SK-N-SH (cell line): ENCODE results near the gene IL15RA. TPM values are rescaled to one million over a fixed set of nuclear protein-coding genes. Genes with fewer than 3 reads are reported as not detected.

Experiments used
- CTCF ChIA-PET: fragments of 300-600, 350-600 bp; formaldehyde crosslinking; extraction: SDS; loops from one replicate; lab custom pipeline; 2021; lab: Yijun Ruan, JAX
- POLR2A ChIA-PET: fragments of 350-600 bp; sonication (Branson Sonifier 250); formaldehyde crosslinking; extraction: SDS; loops from one replicate; lab custom pipeline; 2020; ENCODE audit warnings: antibody characterized with exemption, inconsistent platforms; lab: Yijun Ruan, JAX
- DNase-seq: peaks from one replicate; pipeline ENCODE4 v3.0.0; 2012
- H2AFZ ChIP-seq: fragments of 200-600 bp; sonication (generic); 2 replicates; pipeline ENCODE4 v1.8.1; 2016; ENCODE audit warnings: antibody characterized with exemption, mild to moderate bottlenecking, low read depth
- H3F3A ChIP-seq: fragments of 200-600 bp; sonication (generic); replicated peaks from 2 replicates; pipeline ENCODE3; 2016; ENCODE audit warnings: antibody characterized with exemption, mild to moderate bottlenecking; ENCODE audit not compliant: insufficient read depth
- H3K27ac ChIP-seq, 2 experiments: fragments of 200-500 bp in 1 of 2; fragments of 200-600 bp in 1 of 2; sonication (Bioruptor generic) in 1 of 2; sonication (generic), shearing (Covaris generic) in 1 of 2; 2 replicates each; pipeline versions ENCODE4 v1.5.1 to v1.6.1; 2014 to 2016; ENCODE audit warnings: low read depth in 2 of 2, inconsistent platforms in 1 of 2, low read length in 1 of 2, mild to moderate bottlenecking in 1 of 2, mixed read lengths in 1 of 2
- H3K27me3 ChIP-seq: fragments of 200-600 bp; sonication (generic), shearing (Covaris generic); 2 replicates; pipeline ENCODE4 v1.6.1; 2016; ENCODE audit warnings: mixed run types; ENCODE audit not compliant: insufficient read depth
- H3K36me3 ChIP-seq, 2 experiments: fragments of 200-500 bp in 1 of 2; fragments of 200-600 bp in 1 of 2; sonication (Bioruptor generic) in 1 of 2; sonication (generic) in 1 of 2; replicated peaks in 1 of 2; 2 replicates each; pipeline versions ENCODE3 to v1.5.1; 2014 to 2016; ENCODE audit warnings: low read length in 1 of 2, mild to moderate bottlenecking in 1 of 2; ENCODE audit not compliant: insufficient read depth in 2 of 2, control insufficient read depth in 1 of 2
- H3K4me1 ChIP-seq, 2 experiments: fragments of 200-500 bp in 1 of 2; fragments of 200-600 bp in 1 of 2; sonication (Bioruptor generic) in 1 of 2; sonication (generic), shearing (Covaris generic) in 1 of 2; 2 replicates each; pipeline versions ENCODE4 v1.5.1 to v1.6.1; 2014 to 2016; ENCODE audit warnings: low read depth in 1 of 2, low read length in 1 of 2, mixed run types in 1 of 2; ENCODE audit not compliant: insufficient read depth in 2 of 2, control insufficient read depth in 1 of 2
- H3K4me2 ChIP-seq: fragments of 200-600 bp; sonication (generic), shearing (Covaris generic); 2 replicates; pipeline ENCODE4 v1.6.1; 2017; ENCODE audit warnings: mixed run types
- H3K4me3 ChIP-seq, 2 experiments: fragments of 200-500 bp in 1 of 2; fragments of 200-600 bp in 1 of 2; sonication (Bioruptor generic) in 1 of 2; sonication (generic), shearing (Covaris generic) in 1 of 2; 2 replicates each; pipeline versions ENCODE4 v1.5.1 to v1.8.1; 2014 to 2016; ENCODE audit warnings: low read depth in 2 of 2, inconsistent platforms in 1 of 2, low read length in 1 of 2, mild to moderate bottlenecking in 1 of 2, mixed read lengths in 1 of 2, moderate library complexity in 1 of 2
- H3K79me2 ChIP-seq: fragments of 200-600 bp; sonication (generic); 2 replicates; pipeline ENCODE4 v1.8.1; 2017; ENCODE audit warnings: mild to moderate bottlenecking; ENCODE audit not compliant: insufficient read depth
- H3K9ac ChIP-seq: fragments of 200-600 bp; sonication (generic); 2 replicates; pipeline ENCODE4 v1.6.1; 2017; ENCODE audit warnings: mixed run types
- H3K9me2 ChIP-seq: fragments of 200-600 bp; sonication (generic); 2 replicates; pipeline ENCODE4 v1.6.1; 2017; ENCODE audit warnings: mixed run types
- H3K9me3 ChIP-seq: fragments of 200-600 bp; sonication (generic); 2 replicates; pipeline ENCODE4 v1.6.1; 2017; ENCODE audit warnings: mixed run types, mild to moderate bottlenecking, moderate library complexity
- H4K20me1 ChIP-seq: fragments of 200-600 bp; sonication (generic); 2 replicates; pipeline ENCODE4 v1.6.1; 2017; ENCODE audit warnings: mild to moderate bottlenecking, mixed run types; ENCODE audit not compliant: insufficient read depth
- CHD2 ChIP-seq: fragments of 150-350 bp; IDR thresholded peaks from 2 replicates; pipeline ENCODE4 v1.6.1; 2018; ENCODE audit warnings: low read length; ENCODE audit not compliant: partially characterized antibody
- FOSL2 ChIP-seq: IDR thresholded peaks from 2 replicates; pipeline ENCODE4 v1.4.0; 2012; ENCODE audit warnings: low read depth, mild to moderate bottlenecking, moderate library complexity, borderline replicate concordance
- FOXM1 ChIP-seq: IDR thresholded peaks from 2 replicates; pipeline ENCODE4 v1.4.0; 2012; ENCODE audit warnings: low read depth, mild to moderate bottlenecking
- GABPA ChIP-seq: IDR thresholded peaks from 2 replicates; pipeline ENCODE4 v1.4.0; 2012; ENCODE audit warnings: low read depth, mild to moderate bottlenecking
- MXI1 ChIP-seq: IDR thresholded peaks from 2 replicates; pipeline ENCODE4 v1.6.1; 2012; ENCODE audit warnings: mild to moderate bottlenecking, low read depth, low read length, improper control_type of control experiment
- POLR2AphosphoS5 ChIP-seq: IDR thresholded peaks from 2 replicates; pipeline ENCODE4 v1.6.1; 2012; ENCODE audit warnings: low read depth, low read length
- RAD21 ChIP-seq: IDR thresholded peaks from 2 replicates; pipeline ENCODE4 v1.6.1; 2012; ENCODE audit warnings: mild to moderate bottlenecking, low read length
- RFX5 ChIP-seq: IDR thresholded peaks from 2 replicates; pipeline ENCODE4 v1.6.1; 2012; ENCODE audit warnings: mild to moderate bottlenecking, improper control_type of control experiment, low read length
- SIN3A ChIP-seq: IDR thresholded peaks from 2 replicates; pipeline ENCODE4 v1.6.1; 2012; ENCODE audit warnings: low read depth, mild to moderate bottlenecking, low read length, moderate library complexity, borderline replicate concordance
- TAF1 ChIP-seq: IDR thresholded peaks from 2 replicates; pipeline ENCODE4 v1.6.1; 2012; ENCODE audit warnings: low read depth, mild to moderate bottlenecking, low read length, moderate library complexity, borderline replicate concordance
- TCF12 ChIP-seq: IDR thresholded peaks from 2 replicates; pipeline ENCODE4 v1.4.0; 2012
- WGBS: methylation state at CpG from one replicate; pipeline ENCODE4 v1.1.6; 2017; ENCODE audit warnings: low lambda C conversion rate; 5-methylcytosine and 5-hydroxymethylcytosine counted together
- polyA plus RNA-seq, 3 experiments: library from polyadenylated mRNA; depleted of rRNA; stranded (reverse); fragments of >200 nt; gene quantifications; 2 replicates each; pipeline ENCODE4 v1.2.3, GENCODE V29; 2012
- TF ChIP-seq, protein P1 (sequence below): fragments of 200-600 bp; sonication (generic); IDR thresholded peaks from 2 replicates; pipeline ENCODE4 v1.6.1; 2017; ENCODE audit warnings: antibody characterized with exemption, mild to moderate bottlenecking, moderate library complexity
- TF ChIP-seq, protein P2 (sequence below): IDR thresholded peaks from 2 replicates; pipeline ENCODE4 v1.6.1; 2012; ENCODE audit warnings: mild to moderate bottlenecking, low read depth, low read length, moderate library complexity
- TF ChIP-seq, protein P3 (sequence below): IDR thresholded peaks from 2 replicates; pipeline ENCODE4 v1.4.0; 2012; ENCODE audit warnings: low read depth, borderline replicate concordance
- TF ChIP-seq, protein P4 (sequence below): fragments of 150-350 bp; IDR thresholded peaks from 2 replicates; pipeline ENCODE4 v1.6.1; 2017; ENCODE audit warnings: antibody characterized with exemption, low read length, low read depth, borderline replicate concordance
- TF ChIP-seq, protein P5 (sequence below): IDR thresholded peaks from 2 replicates; pipeline ENCODE4 v1.4.0; 2012; ENCODE audit warnings: low read depth

The IL15RA gene
- polyA plus RNA-seq, 1 of the 3 experiments (the other 2 are of a cell fraction): 2.1 TPM

DNA sequence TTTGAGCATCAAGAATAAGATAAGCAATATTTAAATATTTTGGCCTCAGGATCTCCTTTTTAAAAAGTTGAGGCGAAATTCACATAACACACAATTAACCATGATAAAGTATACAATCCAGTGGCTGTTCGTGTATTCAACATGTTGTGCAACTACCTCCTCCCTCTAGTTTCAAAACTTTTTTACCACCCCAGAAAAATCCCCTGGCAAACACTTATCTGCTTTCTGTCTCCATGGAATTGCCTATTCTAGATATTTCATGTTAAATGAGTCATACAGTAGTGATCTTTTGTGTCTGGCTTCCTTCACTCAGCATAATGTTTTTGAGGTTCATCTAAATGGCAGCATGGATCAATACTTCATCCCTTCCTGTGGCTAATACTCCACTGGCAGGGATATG, 31.8 kb upstream of the IL15RA start:
- no peaks in the 10 kb centered on the region for H3K36me3 ChIP-seq
- H4K20me1 ChIP-seq: no peaks in the 10 kb centered on the region
- CTCF ChIA-PET: interaction anchor here (0.6 kb wide), 1 partner anchor 125 kb away, joined by 3 read pairs; no protein-coding TSS in a partner anchor
- no peaks in the 10 kb centered on the region; a peak in 1 of 4 replicates for H3K4me1 ChIP-seq
- H3K9me2 ChIP-seq: no peaks in the 10 kb centered on the region
- POLR2A ChIA-PET: no interaction called here
- H3F3A ChIP-seq: no peaks in the 10 kb centered on the region
- 11% methylated on average over 2 of the region's 2 CpGs for WGBS
- H3K27me3 ChIP-seq: peaks cover 14% of the 10 kb centered on the region; the same call in 1 of the 2 replicates
- TF ChIP-seq, protein P1, sequence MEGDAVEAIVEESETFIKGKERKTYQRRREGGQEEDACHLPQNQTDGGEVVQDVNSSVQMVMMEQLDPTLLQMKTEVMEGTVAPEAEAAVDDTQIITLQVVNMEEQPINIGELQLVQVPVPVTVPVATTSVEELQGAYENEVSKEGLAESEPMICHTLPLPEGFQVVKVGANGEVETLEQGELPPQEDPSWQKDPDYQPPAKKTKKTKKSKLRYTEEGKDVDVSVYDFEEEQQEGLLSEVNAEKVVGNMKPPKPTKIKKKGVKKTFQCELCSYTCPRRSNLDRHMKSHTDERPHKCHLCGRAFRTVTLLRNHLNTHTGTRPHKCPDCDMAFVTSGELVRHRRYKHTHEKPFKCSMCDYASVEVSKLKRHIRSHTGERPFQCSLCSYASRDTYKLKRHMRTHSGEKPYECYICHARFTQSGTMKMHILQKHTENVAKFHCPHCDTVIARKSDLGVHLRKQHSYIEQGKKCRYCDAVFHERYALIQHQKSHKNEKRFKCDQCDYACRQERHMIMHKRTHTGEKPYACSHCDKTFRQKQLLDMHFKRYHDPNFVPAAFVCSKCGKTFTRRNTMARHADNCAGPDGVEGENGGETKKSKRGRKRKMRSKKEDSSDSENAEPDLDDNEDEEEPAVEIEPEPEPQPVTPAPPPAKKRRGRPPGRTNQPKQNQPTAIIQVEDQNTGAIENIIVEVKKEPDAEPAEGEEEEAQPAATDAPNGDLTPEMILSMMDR: no peak
- TF ChIP-seq CHD2 (no peak), SIN3A (no peak), MXI1 (no peak), TAF1 (no peak), FOXM1 (no peak), TCF12 (no peak), GABPA (no peak), RFX5 (no peak), POLR2AphosphoS5 (no peak), FOSL2 (no peak), RAD21 (no peak)
- TF ChIP-seq, protein P2, sequence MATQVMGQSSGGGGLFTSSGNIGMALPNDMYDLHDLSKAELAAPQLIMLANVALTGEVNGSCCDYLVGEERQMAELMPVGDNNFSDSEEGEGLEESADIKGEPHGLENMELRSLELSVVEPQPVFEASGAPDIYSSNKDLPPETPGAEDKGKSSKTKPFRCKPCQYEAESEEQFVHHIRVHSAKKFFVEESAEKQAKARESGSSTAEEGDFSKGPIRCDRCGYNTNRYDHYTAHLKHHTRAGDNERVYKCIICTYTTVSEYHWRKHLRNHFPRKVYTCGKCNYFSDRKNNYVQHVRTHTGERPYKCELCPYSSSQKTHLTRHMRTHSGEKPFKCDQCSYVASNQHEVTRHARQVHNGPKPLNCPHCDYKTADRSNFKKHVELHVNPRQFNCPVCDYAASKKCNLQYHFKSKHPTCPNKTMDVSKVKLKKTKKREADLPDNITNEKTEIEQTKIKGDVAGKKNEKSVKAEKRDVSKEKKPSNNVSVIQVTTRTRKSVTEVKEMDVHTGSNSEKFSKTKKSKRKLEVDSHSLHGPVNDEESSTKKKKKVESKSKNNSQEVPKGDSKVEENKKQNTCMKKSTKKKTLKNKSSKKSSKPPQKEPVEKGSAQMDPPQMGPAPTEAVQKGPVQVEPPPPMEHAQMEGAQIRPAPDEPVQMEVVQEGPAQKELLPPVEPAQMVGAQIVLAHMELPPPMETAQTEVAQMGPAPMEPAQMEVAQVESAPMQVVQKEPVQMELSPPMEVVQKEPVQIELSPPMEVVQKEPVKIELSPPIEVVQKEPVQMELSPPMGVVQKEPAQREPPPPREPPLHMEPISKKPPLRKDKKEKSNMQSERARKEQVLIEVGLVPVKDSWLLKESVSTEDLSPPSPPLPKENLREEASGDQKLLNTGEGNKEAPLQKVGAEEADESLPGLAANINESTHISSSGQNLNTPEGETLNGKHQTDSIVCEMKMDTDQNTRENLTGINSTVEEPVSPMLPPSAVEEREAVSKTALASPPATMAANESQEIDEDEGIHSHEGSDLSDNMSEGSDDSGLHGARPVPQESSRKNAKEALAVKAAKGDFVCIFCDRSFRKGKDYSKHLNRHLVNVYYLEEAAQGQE: no peak
- TF ChIP-seq, protein P3, sequence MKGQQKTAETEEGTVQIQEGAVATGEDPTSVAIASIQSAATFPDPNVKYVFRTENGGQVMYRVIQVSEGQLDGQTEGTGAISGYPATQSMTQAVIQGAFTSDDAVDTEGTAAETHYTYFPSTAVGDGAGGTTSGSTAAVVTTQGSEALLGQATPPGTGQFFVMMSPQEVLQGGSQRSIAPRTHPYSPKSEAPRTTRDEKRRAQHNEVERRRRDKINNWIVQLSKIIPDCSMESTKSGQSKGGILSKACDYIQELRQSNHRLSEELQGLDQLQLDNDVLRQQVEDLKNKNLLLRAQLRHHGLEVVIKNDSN: no peak
- TF ChIP-seq, protein P4, sequence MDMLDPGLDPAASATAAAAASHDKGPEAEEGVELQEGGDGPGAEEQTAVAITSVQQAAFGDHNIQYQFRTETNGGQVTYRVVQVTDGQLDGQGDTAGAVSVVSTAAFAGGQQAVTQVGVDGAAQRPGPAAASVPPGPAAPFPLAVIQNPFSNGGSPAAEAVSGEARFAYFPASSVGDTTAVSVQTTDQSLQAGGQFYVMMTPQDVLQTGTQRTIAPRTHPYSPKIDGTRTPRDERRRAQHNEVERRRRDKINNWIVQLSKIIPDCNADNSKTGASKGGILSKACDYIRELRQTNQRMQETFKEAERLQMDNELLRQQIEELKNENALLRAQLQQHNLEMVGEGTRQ: no peak
- TF ChIP-seq, protein P5, sequence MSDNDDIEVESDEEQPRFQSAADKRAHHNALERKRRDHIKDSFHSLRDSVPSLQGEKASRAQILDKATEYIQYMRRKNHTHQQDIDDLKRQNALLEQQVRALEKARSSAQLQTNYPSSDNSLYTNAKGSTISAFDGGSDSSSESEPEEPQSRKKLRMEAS: no peak
- H3K9ac ChIP-seq: no peak overlapping the region
- H2AFZ ChIP-seq: no peak overlapping the region
- no peaks in the 10 kb centered on the region for H3K9me3 ChIP-seq
- no peak for DNase-seq
- no peak overlapping the region for H3K4me3 ChIP-seq
- peak overlapping the region; percentile 19; the same call in 1 of the 2 replicates for H3K4me2 ChIP-seq
- no peaks in the 10 kb centered on the region for H3K79me2 ChIP-seq
- no peak overlapping the region for H3K27ac ChIP-seq
